WI38 (cell line): ENCODE data around the gene HSD17B14.
A peak's percentile ranks its signal among the peaks of the same experiment; 100 is the strongest.

ENCODE experiments used
- H3K4me3 ChIP-seq: 2 replicates; pipeline ENCODE4 v1.5.1; 2011; ENCODE audit warnings: low read depth, mild to moderate bottlenecking, control low read depth, low read length
- TF ChIP-seq, protein P1 (sequence below): IDR thresholded peaks from 2 replicates; pipeline ENCODE4 v1.5.1; 2012; ENCODE audit warnings: low read depth, mild to moderate bottlenecking, control low read depth, low read length

HSD17B14 gene

DNA sequence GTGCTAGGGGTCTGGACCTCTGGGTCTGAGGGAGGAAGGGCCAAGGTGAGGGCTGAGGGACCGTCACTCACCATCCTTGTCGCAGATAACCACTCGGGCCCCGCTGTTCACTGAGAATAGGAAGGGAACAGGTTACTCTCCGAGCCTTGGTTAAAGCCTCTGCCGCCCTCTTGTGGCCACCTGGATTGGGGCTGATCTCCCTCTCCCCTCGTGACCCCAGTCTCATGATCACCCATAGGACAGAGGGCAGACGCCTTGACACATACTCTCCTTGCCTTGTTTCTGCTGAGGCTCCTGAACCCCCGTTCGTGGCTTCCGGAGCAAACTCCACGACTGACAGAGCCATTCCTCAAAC is 580 bp downstream of the HSD17B14 start:
- no peak overlapping the region for H3K4me3 ChIP-seq
- TF ChIP-seq, protein P1, sequence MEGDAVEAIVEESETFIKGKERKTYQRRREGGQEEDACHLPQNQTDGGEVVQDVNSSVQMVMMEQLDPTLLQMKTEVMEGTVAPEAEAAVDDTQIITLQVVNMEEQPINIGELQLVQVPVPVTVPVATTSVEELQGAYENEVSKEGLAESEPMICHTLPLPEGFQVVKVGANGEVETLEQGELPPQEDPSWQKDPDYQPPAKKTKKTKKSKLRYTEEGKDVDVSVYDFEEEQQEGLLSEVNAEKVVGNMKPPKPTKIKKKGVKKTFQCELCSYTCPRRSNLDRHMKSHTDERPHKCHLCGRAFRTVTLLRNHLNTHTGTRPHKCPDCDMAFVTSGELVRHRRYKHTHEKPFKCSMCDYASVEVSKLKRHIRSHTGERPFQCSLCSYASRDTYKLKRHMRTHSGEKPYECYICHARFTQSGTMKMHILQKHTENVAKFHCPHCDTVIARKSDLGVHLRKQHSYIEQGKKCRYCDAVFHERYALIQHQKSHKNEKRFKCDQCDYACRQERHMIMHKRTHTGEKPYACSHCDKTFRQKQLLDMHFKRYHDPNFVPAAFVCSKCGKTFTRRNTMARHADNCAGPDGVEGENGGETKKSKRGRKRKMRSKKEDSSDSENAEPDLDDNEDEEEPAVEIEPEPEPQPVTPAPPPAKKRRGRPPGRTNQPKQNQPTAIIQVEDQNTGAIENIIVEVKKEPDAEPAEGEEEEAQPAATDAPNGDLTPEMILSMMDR = peak; percentile 82

- TF ChIP-seq, protein P1 = no peak
- no peak overlapping the region for H3K4me3 ChIP-seq
These were observed 2.3 kb downstream of the HSD17B14 start for GRCh38 chr19:48833977-48834376.

DNA sequence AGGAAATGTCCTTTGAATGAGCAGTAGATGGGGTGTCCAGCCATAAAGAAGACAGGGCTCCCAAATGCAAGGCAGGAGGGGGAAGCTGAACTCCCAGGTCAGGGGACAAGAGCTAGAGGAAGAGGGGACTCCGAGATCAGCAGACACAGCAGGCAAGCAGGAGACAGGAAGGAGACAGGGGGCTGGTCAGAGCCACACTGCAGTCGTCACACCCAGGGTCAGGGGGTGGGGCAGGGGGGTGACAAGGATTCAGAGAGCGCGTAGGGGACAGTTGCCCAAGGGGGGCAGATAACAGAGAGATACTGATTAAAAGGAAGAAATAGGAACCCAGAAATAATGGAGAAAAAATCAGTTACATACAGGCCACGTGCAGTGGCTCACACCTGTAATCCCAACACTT is 3.2 kb downstream of the HSD17B14 start:
- H3K4me3 ChIP-seq = no peak overlapping the region
- TF ChIP-seq, protein P1 = no peak

- no peak overlapping the region for H3K4me3 ChIP-seq
- TF ChIP-seq, protein P1 = no peak
These were observed 5.3 kb downstream of the HSD17B14 start for GRCh38 chr19:48830965-48831364.

DNA sequence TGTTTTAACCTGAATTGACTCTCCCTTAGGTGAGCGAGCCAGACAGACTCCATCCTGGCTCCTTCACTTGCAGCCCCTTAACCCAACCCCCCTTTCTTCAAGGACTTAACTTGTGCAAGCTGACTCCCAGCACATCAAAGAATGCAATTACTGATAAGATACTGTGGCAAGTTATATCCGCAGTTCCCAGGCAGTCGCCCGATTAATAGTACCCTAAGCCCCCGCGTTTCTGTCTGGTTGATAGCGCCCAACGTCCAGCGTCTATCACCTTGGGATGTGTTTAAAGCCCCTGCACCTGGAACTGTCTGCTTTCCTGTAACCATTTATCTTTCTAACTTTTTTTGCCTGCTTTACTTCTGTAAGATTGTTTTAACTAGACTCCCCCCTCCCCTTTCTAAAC is 6.2 kb downstream of the HSD17B14 start:
- no peak overlapping the region for H3K4me3 ChIP-seq
- TF ChIP-seq, protein P1 = no peak

- TF ChIP-seq, protein P1 = no peak
These were observed 9.7 kb downstream of the HSD17B14 start for GRCh38 chr19:48826606-48827020.

DNA sequence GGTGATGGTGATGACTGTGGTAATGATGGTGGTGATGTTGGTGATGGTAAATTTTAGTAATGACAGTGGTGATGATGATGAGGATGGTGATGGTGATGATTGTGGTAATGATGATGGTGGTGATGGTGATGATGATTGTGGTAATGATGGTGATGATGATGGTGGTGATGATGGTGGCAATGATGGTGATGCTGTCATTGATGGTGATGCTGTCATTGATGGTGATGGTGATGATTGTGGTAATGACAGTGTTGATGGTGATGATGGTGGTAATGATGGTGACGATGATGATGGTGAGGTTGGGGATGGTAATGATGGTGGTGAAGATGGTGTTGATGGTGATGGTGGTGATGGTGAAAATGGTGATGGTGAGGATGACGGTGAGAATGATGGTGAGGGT is 13.8 kb downstream of the HSD17B14 start:
- TF ChIP-seq, protein P1 = no peak
- no peak overlapping the region for H3K4me3 ChIP-seq

More at GRCh38 chr19:48826606-48827020, 9.7 kb downstream of the HSD17B14 start:
- no peak overlapping the region for H3K4me3 ChIP-seq
